DMS 273 (cell line): ENCODE data around the gene DHX16.

ENCODE experiments used
- DNase-seq: peaks from one replicate; lab custom pipeline; 2025; ENCODE audit not compliant: unreplicated experiment; lab: John Stamatoyannopoulos, UW

DHX16 gene

DNA sequence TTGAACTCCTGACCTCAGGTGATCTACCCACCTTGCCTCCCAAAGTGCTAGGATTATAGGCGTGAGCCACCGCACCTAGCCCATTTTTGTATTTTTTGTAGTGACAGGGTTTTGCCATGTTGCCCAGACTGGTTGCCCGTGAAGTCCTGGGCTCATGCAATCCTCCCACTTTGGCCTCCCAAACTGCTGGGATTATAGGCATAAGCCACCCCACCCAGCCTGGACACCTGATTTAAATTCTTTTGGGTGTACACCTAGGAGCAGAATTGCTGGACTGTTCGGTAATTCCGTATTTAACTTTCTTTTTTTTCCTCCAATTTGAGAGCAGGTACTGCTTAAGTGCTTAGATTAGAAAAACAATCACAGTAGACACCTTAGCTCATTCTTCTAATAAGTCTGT is 23.6 kb upstream of the DHX16 start:
- no peak for DNase-seq

DNA sequence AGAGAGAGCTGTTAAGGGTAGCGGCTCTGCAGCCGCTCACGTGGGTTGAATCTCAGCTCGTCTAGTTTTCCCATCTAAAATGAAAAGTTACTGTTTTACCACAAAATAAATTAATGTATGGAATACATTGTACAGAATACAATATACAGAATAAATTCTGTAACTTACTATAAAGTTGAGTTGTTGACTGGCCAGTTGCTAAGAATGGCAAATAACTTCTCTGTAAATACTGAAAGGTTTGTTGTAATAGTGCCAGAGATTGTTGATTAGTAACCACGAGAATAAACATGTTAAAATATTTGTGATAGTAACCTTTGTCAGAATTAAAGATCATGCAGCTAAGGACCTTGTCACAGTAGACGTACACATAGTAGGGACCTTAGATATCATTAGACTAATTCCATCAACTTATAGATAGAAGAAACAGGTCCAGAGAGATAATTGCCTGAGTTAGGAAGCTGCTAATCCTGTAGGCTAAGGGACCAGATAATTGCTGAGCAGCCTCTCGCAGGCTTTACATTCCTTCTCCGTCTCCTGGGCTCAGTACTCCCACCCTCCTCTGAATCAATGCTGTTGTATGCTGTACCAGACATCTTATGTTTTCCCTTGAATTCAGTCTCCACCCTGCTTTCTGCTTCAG is 18.5 kb upstream of the DHX16 start:
- no peak for DNase-seq

DNA sequence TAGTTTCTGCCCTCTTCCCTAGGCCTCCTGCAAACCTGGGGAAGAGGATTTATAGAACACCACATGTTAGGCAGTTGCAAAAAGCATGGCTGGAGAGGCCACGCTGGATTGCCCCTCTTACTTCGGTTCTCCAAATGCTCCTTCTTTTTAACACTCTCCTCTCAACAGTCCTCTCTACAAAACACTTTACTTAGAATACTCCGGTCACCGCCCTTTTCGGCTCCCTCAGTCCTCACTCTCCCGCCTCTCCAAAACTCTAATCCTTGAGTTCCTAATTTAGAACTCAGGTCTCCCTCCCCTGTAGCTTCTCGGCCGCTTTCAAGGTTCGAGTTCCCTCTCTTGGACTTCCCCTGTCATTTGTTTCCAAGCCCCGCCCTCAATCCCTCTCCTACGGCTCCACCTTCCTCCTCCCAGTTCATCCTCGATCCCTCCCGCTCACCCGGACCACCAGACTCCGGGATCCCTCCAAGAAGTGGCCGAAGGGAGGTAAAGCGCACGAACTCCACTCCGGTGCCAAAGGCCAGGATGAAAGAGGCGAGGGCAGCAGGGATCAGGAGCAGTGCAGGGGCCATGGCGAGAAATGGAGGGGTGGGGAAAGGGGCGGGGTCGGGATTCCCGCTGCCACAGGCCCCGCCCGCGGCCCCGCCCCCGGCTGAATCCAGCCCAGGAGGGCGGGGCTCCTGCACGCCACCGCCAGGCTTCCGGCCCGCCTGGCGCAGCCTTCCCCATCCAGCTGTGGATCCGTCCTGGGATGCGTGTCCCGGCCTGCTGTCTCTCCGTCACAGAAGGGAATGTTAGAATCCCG is 17.8 kb upstream of the DHX16 start, which contains the start of gene NRM:
TSS of gene NRM (minus strand) at position 582 of the 805 bp plus-strand sequence. CDS start at position 572, 10 bp downstream.
- peak; percentile 96 for DNase-seq

DNA sequence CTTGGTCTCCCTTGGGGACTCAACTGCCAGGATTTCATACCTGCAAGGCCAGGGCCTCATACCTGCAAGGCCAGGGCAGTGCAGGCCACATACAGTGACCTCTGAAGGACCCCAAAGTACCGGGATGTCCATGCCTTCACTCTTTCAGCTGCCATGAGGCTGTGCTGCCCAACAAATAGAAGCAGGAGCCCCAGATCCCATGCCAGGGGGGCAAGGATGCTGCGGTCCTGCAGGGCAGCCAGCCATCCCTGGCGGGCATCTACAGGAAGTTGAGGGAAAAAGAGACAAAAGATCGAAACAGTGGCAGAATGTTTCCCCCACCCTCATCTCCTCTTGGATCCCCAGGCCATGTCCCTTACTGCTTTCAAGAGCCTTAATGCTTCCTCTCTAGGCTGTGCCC is 17.2 kb upstream of the DHX16 start:
- DNase-seq, result no peak

DNA sequence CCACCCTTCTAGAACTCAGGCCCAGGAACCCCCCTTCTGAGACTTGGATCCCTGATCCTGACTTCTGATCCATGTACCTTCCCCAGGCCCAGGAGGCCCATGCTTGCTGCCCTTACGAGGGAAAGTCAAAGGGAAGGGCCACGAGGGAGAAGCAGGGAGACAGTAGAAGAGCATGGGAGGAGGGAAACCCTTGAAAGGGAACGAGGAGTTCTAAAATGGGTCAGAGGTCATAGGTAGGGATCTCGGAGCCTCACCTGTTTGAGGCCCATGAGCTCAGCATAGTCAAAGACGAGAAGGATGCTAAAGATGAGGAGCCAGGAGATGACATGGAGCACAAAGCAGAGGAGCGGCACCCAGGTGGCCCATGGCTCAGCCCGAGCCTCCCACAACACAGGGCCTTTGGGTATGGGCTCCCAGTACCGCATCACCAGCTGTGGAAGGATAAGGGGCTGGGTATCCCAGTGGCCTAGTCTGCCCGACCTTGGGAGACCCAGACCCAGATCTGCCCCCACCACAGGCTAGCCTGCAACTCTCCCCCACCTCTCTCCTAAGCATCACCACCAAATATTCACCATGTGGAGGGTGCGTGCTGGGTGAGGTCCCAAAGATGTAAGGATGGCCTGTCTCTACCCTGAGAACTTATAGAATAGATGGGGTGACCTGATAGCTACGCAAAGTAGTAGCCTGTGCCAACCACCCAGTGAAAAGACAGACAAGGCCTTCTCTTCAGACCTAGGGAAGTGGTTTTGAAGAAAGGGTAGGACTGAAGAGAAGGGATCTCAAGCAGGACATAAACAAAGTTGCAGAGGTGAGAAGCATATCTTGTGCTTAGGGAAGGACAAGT is 16.4 kb upstream of the DHX16 start:
- DNase-seq, result no peak

DNA sequence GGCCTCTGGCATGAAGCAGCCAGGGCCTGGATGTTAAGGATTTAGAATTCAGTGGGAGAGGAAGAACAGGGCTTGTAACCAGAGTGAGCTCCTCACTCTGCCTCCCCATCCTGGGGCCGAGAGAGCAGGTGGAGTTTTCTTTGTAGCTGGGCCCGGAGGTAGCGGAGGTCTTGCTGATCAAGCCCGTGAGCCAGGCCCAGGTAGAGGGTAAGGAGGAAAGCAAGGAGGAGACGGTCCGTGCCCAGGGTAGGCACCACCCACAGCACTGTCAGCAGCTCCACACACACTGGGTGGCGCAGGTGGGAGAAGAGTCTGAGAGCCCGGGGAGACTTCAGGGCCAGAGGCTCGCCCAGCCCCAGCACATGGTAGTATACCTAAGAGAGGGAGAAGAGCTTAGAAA is 15.8 kb upstream of the DHX16 start:
- DNase-seq, result no peak

DNA sequence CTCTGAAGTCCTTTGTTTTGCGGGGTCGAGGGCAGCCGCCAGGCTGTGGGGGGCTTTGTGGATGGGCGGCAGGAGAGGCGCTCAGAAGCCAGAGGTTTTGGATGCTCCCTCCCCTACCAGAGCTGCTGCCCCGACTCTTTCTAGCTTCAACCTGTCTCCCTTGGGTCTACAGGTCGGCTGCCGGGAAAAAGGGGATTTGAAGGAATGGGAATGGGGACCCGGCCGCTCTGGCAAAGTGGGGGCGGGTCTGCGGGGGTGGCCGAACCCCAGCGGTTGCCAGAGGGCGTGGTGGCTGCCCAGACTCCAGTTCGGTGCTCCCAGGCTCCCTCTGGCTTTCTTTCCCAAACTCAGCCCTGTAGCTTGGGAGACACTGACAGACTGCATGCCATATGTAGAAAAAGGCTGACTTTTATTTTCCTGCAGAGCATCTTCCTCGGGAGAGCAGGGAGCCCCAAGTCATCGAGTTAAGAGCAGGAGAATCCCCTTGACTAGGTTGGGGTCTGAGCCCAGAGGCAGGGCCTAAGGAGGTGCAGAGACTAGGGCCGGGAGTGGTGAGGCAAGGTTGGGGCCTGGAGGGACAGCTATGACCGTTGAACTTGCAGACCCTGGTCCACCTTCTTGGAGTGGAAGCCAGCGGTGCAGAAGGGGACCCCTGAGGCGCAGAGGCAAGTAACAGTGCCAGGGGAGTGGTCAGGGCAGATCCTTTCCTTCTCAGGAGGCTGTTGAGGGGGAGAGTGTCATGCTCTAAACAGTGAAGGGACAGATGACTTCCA is 15.0 kb upstream of the DHX16 start:
- DNase-seq, result peak; percentile 65

DNA sequence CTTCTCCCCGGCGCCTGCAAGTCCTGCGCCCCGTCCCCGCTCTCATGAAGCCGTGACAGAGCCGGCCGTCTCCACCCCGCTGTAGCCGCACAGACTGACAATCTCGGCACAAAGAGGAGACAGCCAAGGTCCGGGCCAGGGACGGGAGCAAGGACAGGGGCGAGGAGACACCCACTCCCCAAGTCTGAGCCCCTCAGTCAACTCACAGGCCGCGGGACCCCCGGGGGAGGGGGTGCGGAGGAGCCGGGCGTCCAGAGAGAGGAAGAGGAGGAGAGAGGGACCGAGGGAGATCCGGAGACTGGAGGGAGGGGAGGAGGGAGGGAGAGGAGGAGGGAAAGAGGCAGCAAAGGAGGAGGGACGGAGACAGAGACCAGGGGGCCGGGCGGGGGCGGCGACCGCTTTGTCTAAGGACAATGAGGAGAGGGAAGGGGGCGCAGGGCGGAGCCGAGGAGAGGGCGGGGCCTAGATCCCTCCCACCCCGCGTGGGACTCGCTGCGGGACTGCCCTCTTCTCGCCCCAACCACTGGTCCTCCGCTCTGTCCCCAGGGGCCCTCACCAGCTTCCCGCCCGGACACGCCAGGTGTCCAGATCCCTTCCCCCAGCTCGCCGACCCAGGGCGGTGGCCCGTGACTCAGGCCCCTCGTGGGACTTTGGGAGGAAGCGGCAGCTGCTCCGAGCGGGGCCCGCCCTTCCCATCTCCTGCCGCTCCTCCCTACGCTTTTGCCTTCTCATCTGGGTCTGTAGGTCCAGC is 14.3 kb upstream of the DHX16 start:
- peak; percentile 89 for DNase-seq

DNA sequence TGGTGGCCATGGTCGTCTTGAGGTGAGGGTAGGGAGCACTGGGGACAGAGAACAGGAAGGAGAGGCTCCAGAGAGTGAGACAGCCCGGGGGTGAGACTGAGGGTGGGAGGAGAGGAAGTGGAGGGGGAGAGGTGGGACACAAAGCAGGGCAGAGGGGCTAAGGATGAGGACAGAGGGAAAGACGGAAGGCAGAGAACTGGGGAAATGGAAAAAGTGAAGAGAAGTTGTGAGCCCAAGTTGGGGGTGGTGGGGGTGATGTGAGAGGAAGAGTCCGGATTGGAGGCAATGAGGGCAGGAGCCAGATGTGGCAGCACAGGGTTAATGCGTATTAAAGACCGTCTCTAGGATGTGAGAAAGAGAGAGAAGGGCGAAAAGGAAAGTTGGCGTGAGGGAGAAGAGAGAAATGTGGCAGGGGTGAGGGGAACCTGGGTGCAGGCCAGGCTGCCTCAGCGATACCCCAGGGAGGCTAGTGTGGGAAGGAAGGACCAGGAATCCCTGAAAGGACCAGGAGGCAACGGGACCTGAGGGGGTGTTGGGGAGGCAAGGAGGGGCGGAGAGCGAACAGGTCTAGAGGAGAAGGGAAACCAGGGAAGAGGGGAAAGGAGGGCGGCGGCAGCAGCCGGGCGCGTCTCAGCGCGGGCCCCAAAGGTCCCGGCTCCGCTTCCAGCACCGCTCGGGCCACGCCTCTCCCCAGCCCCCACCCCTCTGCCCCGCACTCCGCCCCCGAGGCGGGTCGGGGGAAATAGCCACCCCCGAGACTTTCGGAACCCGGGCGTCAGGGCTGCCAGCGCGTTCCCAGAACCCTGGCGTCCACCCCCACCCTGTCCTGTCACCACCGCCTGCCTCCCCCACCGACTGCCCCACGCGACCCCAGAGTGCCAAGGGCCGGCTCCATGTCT is 13.5 kb upstream of the DHX16 start, which contains the start of gene PPP1R18:
TSS of gene PPP1R18 (minus strand) at position 637 of the 899 bp plus-strand sequence. CDS start at position 10, 627 bp downstream.
- DNase-seq, result peak; percentile 81

DNA sequence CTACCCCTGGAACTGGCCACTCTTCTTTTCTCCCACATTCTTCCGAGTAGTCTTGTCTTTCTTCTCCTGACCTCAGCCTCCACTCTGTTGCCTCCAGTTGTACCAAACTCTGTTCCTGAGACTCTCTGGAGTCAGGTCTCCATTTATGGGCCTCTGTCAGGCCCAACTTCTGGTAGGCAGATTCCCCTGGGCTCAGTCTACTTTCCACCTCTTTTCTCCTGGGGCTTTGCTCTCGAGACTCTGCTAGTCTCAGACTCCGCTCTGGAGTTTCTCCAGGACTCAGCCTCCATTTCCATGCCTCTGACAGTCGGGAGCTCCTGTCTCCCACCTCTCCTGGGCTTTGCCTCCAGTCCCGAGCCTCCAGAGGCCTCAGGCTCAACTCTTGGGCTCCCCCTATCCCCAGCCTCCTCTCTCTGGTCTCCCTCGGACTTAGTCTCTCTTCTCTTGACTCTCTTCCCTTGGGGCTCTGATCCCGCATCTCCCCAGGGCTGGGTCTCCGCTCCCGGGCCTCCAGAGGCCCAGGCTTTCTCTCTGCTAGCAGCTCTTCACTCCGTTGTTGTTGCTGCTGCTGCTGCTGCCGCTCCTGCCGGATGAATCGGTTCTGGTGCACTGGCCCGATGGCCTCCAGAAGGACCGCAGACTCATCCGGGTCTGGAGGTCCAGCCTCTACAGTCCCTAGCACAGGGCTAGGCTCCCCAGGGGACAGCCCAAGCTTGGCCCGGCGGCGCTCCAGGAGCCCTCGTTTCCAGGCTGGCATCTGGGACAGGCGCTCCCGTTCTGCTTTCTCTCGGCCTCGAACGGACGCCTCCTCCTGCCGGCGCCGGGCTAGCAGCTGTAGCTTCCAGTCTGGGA is 12.6 kb upstream of the DHX16 start:
- DNase-seq, result no peak

DNA sequence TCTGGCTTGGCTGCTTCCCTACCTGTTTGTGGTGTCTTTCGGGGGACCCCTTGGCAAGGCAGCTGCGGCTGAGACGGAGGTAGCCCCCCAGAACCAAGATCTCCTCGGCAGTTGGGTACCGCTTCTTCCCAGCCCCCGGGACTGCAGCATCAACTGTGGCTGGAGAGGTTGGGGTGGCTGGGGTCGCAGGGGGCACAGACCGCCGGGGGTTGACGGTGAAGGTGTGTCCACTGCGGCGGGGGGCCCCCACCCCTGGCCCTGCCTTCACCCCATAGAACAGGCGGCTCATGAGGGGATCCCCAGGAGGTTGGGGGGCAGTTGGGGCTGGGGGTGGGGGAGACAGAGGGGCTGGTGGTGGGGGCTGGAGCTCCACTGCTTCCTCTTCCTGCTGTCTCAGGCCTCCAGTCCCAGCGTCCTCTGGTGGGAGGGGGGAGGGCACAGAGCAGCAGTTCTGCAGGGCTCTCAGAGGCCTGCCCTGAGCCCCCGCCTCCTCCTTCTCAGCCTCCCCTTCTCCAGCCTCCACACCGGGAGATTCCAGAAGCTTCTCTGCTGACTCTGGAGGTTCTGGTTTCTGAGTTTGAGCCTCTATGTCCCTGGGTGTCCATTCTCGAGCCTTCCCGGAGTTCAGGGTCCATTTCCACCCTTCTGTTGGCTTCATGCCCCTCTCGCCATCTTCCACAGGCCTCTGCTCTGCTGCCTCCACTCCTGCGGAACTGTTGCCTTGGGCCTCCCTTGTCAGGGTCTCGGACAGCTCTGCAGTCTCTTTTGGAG is 11.8 kb upstream of the DHX16 start:
- no peak for DNase-seq

DNA sequence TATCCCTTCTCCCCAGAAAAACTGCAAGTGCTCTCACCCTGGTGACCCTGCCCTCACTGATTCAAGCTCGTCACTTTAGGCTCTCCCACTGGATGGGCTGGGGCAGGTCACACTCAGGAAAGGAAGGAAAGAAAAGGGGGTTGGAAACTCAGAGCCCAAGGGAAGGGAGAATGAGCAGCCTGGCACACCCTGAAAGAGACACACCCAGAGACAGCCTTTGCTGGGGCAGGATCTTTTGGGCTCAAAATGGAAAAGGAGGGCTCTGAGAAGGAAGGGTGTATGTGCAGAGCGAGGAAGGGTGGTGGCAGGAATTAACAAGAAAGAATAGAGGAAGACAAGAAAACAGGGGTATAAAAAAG is 11.2 kb upstream of the DHX16 start:
- DNase-seq, result no peak

DNA sequence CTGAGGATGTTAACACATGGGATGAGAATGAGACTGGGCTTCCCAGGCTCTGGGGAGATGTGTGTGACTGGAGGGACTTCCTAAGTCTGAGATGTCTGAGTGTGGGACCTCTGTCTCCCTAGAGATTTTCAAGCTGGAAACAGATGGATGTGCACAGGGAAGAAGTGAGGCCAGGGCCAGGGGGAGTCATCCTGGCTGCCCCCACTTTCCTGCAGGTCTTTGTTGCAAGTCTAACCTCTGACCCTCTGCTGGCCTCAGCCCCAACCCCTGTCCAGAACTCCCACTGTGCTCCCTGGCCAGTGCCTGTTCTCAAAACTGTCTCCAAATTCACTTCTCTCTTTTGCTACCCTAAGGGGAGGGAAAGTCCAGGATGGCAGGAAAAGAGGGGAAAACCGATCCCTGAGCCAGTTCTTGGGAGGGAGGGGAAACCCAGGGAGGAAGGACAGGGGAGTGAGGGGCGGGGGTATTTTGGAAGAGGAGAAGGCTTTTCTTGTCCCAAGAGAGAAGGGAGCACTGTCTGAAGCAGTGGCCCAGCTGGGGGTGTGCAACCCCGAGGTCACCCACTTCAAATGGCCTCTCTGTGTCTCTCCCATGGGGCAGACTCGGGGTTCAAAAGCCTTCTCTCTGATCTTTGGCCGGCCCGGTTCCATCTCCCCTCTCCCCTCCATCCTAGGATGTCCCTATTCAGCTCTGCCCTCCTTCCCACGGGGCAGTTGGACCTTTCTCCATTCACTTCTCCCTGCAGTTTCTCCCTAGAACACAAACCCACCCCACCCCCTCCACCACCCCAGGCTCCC is 10.6 kb upstream of the DHX16 start:
- no peak for DNase-seq

DNA sequence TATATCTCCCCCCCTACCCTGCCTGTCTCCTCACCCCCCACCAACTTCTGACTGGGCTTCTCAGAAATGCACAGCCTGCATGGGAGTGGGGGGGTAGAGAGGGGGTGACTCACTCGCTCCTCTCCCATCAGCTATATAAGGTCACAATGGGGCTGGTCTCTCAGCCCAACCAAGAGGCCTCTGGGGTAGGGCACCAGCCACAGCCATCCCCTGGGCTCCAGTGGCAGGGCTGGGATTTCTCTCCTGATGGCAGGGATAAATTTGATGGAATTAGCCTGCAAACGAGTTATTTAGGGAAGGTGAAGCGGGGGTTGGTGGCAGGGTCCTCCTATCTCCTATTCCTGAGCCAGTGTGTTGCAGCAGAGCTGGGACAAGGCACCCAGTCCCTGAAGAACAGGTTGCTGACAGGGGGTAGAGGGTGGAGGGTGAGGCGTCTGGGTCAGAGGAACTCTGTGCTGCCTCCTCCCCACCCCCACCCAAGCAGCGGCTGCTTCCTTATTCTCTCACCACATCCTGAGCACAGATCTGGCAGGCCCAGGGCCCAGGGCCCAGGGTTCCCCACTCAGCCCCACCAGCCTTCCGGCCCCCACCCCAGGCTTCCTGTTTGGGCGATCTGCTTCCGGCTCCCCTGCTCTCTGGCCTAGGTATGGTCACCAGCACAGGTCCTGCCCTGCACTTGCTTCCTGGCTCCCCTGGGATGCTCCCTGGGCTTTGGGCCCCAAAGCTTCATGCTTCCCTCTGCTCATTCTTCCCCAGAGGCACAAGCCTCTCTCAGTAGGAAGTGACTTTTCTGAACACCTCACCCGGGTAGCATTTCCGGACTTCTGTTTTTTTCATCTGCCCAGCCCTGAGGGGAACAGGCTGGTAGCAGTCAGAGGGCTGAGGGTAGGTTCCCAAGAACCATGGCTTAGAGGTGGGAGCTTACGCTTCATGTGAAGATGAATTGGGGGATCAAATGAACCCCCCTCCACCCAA is 9.6 kb upstream of the DHX16 start:
- DNase-seq, result peak; percentile 40

DNA sequence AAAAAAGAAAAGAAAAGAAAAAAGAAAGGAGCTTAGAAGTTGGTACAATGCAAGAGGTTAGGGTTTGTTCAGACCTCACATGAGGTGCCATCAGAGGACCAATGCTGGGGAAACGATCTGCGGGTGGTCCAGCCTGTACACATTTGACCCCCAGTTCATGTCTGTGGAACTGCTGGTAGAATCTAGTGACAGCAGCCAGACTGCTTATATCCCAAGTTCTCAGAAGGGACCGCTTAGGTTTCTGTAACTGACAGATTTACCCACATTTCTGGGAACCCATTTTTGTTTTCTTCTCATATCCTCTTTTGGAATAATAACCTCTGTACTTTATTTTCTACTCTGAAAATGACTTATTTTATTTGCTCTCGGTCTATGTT is 8.9 kb upstream of the DHX16 start:
- DNase-seq, result no peak
